SK-N-SH treated with all-trans-retinoic acid at 6 μM for 48 hours (cell line): Measurements from ENCODE around the gene ADK.

Experiments
- ARNTL ChIP-seq: fragments of 450-650 bp; formaldehyde crosslinking; IDR thresholded peaks from 2 replicates; pipeline ENCODE4 v1.5.0; 2020; ENCODE audit warnings: low read depth, mild to moderate bottlenecking, moderate library complexity, borderline replicate concordance
- CREB5 ChIP-seq: fragments of 250-450 bp; sonication (Bioruptor Pico); IDR thresholded peaks from 2 replicates; pipeline ENCODE4 v1.5.1; 2020; ENCODE audit warnings: low read depth, mild to moderate bottlenecking, moderate library complexity
- CSRNP3 ChIP-seq: fragments of 250-450 bp; sonication (Bioruptor Pico); IDR thresholded peaks from 2 replicates; pipeline ENCODE4 v1.5.1; 2021; ENCODE audit warnings: mild to moderate bottlenecking, moderate library complexity
- ISL1 ChIP-seq: fragments of 250-450 bp; sonication (Bioruptor Pico); IDR thresholded peaks from 2 replicates; pipeline ENCODE4 v2.1.2; 2022; ENCODE audit warnings: mild to moderate bottlenecking, moderate library complexity
- OSR1 ChIP-seq: fragments of 250-450 bp; sonication (Bioruptor Pico); IDR thresholded peaks from 2 replicates; pipeline ENCODE4 v1.8.0; 2022; ENCODE audit warnings: moderate library complexity, mild to moderate bottlenecking, inconsistent platforms
- PATZ1 ChIP-seq: fragments of 250-450 bp; sonication (Bioruptor Pico); IDR thresholded peaks from 2 replicates; pipeline ENCODE4 v1.8.0; 2020; ENCODE audit warnings: mild to moderate bottlenecking, moderate library complexity, borderline replicate concordance
- POU6F1 ChIP-seq: fragments of 250-450 bp; sonication (Bioruptor Pico); IDR thresholded peaks from 2 replicates; pipeline ENCODE4 v1.8.0; 2021; ENCODE audit warnings: low read depth, mild to moderate bottlenecking, moderate library complexity, borderline replicate concordance
- RARB ChIP-seq: fragments of 250-450 bp; sonication (Bioruptor Pico); IDR thresholded peaks from 2 replicates; pipeline ENCODE4 v1.8.0; 2021; ENCODE audit warnings: mild to moderate bottlenecking, moderate library complexity
- SNAI2 ChIP-seq: fragments of 250-450 bp; sonication (Bioruptor Pico); IDR thresholded peaks from 2 replicates; pipeline ENCODE4 v1.5.0; 2020; ENCODE audit warnings: mild to moderate bottlenecking, moderate library complexity
- ZFP3 ChIP-seq: fragments of 250-450 bp; sonication (Bioruptor Pico); IDR thresholded peaks from 2 replicates; pipeline ENCODE4 v1.5.0; 2020; ENCODE audit warnings: mild to moderate bottlenecking, moderate library complexity
- ZNF8 ChIP-seq: fragments of 450-650 bp; formaldehyde crosslinking; IDR thresholded peaks from 2 replicates; pipeline ENCODE4 v1.5.0; 2020; ENCODE audit warnings: mild to moderate bottlenecking, moderate library complexity

- TF ChIP-seq CSRNP3 (CRISPR knock-in tag), result no peak
- TF ChIP-seq CREB5 (CRISPR knock-in tag), result no peak
- no peak for TF ChIP-seq ARNTL (CRISPR knock-in tag)
- TF ChIP-seq ZFP3, result no peak
- no peak for TF ChIP-seq ZNF8
- TF ChIP-seq SNAI2 (CRISPR knock-in tag), result no peak
- TF ChIP-seq PATZ1 (CRISPR knock-in tag), result no peak
- TF ChIP-seq RARB (CRISPR knock-in tag), result no peak
- no peak for TF ChIP-seq OSR1
- no peak for TF ChIP-seq POU6F1 (CRISPR knock-in tag)
- TF ChIP-seq ISL1 (CRISPR knock-in tag), result no peak
Measured at GRCh38 chr10:74624501-74624900, 473.5 kb downstream of the ADK start.
